Stimulated activated CD8-positive, alpha-beta memory T cell treated with anti-CD3 and anti-CD28 coated beads, Interleukin-7, amount 100 ng/mL, for 24 hours (primary cell): ENCODE data around the gene CCDC93.

ENCODE experiments used
- DNase-seq: peaks from one replicate; pipeline ENCODE4 v3.0.0-alpha.2; 2020; ENCODE audit warnings: low read depth

The CCDC93 gene, protein sequence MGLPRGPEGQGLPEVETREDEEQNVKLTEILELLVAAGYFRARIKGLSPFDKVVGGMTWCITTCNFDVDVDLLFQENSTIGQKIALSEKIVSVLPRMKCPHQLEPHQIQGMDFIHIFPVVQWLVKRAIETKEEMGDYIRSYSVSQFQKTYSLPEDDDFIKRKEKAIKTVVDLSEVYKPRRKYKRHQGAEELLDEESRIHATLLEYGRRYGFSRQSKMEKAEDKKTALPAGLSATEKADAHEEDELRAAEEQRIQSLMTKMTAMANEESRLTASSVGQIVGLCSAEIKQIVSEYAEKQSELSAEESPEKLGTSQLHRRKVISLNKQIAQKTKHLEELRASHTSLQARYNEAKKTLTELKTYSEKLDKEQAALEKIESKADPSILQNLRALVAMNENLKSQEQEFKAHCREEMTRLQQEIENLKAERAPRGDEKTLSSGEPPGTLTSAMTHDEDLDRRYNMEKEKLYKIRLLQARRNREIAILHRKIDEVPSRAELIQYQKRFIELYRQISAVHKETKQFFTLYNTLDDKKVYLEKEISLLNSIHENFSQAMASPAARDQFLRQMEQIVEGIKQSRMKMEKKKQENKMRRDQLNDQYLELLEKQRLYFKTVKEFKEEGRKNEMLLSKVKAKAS

DNA sequence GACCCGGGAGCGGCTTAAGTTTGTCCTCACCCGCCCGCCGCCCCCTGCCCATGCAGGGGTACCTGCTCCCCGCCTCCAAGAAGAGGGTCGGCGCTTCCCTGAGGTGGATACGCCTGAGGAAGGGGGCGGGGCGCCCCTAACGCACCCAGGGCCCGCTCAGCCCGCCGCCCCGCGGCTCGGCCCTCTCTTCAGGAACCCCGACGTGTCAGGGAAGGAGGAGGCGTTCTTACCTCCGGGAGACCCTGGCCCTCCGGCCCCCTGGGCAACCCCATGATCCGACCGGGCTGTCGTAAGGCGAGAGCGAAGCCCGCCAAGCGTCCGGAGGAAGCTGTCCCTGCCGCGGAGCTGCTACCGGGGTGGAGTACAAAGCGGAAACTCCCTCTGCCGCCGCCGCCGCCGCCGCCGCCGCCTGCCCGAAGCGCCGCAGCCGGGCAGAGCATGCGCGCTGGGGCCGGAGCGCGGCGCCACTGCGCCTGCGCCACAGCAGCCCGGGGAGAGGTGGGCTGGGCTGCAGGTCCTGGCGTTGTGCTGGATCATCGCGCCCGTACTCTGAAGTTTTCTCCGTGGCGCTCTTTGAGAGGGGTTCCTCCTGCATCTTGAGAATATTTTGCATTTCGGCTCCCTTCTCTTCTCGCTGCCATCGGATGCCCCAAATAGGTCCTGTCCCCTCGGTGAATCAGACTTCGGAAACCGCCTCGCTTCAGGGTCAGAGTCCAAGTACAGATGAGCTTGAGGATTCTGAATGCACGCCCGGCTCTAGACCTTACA, at the start of gene CCDC93:
Gene CCDC93 (minus strand): TSS at position 347 of the 768 bp plus-strand sequence. CDS start 75 bp downstream, at position 272.
- DNase-seq: peak; percentile 73

DNA sequence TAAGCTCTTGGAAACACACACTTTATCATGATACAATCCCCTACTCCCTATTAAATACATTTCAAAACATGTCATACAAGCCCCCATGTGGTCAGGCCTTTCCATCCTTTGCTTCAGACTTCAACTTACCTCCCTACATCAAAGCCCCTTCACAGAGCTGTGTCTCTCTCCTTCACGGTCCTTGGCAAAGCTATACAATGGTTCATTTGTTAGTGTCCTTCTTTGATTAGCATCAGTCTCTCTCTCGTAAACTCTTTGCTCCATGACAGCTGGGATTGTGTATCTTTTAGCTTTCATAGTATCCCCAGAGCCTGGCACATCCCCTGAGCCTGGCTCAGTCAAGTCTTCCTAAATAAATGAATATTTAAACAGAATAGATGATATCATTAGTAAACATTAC, 48.8 kb upstream of the CCDC93 start:
- no peak for DNase-seq

DNA sequence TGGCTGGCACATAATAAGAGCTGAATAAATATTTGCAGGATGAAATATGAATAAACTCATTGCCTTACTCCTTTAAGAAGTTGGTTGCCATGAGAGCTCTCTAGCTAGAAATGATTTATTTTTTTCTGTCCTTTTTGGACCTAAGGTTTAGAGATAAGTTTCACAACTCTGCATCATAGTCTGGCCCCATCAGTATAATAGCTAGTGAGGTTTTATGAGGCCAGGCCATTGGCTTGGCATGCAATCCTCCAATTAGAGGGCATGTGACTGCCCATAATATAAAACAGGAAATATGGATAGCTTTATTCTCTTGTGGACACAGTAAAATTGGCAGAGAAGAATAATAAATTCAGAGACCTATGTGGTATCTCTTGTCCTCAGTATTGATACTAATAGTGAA, 48.2 kb upstream of the CCDC93 start:
- DNase-seq: no peak

DNA sequence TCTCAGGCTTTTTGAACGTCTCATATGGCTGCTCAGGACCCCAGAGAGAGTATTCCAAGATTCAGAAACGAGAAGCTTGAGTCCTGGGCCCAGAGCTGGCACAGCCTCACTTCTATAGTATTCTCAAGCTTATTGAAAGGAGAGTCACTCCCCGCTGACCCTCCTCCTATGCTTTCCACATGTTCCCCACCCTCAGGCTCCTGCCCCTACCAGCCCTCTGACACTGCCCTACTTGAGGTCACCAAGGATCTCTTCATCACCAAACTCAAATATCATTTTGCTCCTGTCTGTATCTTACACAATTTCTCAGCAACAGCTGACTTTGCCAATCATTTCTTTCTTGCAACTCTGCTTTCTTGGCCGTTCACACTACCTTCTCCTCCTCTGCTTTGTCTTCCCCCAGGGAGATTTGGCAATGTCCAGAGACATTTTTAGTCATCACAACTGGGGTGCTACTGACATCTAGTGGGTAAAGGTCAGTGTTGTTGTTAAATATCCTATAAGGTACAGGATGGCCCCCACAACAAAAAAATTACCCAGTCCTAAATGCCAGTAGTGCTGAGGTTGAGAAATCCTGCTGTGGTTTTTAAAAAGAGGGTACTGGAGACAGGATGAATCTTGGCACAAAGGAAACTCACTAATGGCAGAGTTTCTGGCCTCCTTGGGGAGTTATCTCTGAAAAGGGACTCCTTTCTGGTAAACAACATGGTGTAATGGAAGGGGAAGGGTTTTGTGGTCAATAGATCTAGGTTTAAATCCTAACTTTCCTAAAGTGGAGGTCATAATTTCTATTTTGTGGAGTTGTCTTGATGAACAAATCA, 47.5 kb upstream of the CCDC93 start:
- DNase-seq: no peak

DNA sequence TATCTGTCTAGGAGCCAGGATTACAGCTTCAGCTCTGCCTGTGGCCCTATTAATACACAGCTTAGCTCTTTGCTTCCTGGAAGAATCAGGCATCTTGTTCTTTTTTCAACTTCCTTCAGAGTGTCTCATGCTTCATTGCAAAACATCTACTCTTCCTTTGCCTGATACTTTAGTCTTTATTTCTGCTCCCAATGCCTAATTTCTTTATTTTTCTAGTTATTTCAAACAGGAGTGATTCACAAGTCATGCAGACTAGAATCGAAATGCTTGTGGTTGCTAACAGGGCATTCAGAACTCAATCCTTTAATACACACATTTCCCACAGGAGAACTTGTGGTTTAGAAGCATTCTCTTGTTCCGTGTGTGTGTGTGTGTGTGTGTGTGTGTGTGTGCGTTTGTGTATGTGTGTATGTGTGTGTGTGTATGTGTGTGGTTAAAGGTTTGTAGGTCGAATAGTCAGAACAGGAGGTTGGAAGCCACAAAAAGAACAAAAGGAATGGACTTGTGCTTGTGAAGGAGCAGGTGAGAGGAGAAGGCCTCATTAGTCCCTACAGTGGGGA, 46.1 kb upstream of the CCDC93 start:
- no peak for DNase-seq

DNA sequence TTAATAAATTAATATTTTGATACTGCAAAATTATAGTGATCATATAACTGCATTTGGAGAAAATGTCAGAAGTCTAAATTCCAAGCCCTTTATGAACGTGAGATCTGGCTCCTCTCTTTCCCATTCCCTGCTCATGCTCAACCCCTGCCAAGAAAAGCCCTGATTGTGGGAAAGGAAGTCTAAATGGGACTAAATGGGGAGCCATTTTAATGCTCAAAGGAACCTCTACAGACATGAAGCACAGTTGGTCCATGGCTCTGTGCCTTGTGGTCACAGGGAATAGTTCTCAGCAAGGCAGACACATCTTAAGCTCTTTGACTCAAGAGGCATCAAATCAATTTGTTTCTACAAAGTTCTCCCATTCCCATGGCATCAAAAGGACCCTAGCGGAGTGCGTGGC, 45.1 kb upstream of the CCDC93 start:
- no peak for DNase-seq

DNA sequence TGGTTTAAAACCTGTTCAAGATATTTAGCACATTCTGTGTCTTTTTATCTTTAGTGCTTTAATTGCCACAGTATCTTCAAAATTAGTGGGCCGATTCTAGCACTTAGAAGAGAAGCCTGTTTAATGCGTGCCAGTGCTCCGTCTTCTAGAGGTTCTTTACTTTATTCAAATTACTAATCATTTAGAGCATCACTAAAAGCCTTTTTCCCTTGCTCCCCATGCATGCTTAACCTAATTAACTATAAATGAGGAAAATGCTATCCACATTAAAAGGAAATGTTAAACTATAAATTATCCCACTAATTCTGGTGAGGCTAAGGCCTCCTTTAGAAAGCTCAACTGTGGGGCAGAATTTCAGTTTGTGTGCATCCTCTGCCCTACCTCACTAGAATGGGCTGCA, 42.9 kb upstream of the CCDC93 start:
- no peak for DNase-seq

DNA sequence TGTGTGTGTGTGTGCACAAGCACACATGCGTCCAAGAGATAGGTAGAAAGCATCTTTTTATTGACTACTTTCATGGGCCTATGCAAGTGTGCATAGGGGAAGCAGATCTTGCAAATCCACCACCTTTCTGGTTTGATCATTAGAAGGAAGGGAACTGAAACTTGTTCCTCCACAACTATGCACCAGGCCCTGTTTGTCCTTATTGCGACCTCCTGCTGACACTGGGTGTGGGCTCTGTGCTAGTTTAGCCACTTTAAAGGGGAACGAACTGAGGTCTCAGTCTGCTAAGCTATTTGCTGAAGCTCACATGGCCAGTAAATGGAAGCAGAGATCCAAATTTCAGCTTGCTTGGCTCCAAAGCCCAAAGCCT, 42.3 kb upstream of the CCDC93 start:
- DNase-seq: no peak

DNA sequence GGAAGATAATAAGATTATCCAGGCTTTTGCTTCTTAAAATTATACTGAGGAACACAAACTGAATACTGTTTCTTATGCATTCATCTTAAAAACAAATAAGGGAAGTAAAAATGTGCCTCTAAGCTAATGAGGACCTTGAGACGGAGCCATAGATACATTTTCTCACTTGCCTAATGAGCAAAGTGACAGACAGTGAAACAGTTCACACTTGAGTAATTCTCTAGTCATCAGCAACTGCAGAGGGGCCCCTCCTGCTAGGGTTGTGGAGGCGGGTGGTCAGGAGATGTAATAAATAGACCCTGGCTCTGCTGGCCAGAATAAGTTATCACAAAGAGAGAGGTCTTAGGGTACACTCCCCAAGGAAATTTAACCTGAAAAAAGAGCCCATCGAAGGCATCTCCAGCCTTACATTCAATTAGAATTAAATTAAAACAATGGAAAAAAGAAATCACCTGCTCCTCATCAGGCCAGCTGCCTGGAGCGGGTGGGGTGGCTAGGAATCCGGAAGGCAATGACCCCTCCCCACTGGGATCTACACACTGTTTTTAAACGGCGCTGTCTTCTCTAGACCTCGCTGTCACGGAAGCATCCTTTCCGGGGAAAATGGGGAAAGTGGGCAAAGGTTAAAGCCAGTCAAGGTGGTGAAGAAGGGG, 41.8 kb upstream of the CCDC93 start:
- DNase-seq: no peak

DNA sequence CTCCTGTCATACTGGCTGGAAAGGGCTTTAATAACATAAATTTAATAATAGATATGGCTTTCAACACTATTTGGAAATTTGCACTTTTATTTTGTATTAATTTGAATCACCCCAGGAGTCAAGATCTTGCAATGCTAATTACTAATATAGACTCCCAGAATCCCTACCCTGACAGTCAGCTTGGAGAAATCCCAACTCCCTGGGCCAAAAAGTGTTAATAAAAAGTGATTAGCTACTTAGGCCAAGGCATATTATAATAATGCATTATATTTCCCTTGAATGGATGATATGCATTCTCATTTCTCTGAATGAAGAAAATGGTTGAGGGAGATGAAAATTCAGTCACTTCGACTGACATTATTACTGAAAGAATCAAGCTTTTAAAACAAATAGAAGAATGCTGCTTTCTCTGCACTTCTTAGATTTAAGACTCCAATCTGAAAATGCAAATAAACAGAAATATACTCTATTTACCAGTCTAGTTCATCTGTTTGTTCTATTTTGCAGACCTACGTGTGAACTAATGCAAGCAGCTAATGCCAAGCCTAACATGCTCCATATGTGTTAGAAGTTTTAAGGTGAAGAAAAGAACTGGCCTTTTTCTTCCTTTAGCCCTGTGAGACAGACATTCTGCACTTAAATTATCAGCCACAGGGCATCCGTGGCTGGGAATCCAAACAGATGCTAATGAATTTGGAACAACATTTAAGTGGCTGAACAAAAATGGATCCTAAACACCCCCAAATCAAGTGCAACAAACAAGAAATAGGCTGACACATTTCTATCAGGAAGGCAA, 40.5 kb upstream of the CCDC93 start:
- DNase-seq: no peak

DNA sequence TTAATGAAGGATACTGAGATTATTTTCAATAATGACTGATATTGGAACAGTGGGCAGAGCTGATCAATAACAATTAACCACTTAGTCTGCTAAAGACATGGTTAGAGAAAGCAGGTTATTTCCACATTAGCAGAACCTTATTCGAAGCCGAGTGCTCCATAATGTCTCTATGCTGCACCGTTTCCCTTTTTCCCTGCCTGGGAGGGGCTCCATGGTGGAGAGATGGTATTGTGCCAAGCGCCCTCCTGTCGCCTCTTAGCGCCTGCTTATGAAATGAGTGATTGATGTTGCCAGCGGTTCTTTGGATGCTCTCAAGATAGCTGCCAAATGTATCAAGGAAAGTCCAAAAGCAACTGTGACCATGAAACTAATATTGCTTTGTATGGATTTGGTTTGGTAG, 39.8 kb upstream of the CCDC93 start:
- no peak for DNase-seq

DNA sequence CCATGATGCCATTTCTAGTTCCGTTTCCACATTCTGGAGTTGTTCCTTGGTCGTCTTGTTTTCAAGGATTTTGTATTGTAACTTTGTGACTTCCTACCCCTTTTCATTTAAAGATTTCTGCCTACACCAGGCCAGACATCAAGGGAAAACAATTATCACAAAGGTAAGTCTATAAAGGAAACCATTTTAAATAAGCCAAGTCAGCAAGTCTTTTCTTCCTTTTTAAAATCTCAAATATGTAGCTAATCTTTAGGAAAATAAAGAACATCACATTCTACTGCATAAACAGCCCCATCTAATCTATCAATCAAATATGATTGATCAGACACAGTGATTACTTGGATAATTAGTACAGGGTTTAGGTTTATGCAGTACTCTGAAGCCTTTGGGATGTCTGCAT, 38.6 kb upstream of the CCDC93 start:
- no peak for DNase-seq

DNA sequence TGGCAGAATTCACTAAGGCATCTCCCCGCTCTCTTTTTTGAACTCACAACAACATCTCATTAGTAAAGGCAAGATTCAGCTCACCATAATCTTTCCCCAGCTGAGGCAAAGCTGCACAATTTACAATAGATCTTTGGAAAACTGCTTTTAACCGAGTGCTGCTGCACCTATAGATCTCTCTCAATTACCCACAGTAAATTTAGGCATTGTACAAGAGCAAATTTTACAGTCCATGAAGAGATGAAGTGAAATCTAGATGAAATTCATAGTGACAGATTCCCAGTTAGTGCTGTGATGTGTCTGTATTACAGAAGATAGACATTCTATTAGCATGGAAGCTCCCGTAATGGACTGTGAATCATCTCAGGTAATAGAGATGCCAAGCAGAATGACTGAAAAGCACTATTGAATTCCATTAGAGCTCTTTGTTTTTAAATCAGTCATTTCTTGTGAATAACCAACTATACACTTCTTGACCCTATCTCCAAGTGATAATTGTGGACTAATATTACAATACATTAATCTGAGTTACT, 38.0 kb upstream of the CCDC93 start:
- DNase-seq: no peak

DNA sequence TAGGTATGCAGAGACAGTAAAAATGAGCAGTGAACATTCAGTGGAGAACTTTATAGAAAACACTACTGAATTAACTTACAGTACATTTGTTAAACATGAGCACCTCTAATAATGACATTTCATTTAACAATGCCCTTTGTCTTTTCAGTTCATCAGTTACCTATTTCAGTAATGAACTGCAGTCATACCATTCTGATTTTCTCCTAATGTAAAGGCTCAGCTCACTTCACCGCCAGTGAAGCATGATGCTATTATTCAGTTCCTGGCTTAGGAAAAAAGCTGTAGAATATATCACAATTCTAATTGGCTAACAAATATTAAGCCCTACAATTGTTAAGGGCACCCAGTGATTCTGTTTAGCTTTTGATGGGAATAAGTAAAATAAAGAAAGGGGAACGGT, 37.1 kb upstream of the CCDC93 start:
- DNase-seq: no peak

DNA sequence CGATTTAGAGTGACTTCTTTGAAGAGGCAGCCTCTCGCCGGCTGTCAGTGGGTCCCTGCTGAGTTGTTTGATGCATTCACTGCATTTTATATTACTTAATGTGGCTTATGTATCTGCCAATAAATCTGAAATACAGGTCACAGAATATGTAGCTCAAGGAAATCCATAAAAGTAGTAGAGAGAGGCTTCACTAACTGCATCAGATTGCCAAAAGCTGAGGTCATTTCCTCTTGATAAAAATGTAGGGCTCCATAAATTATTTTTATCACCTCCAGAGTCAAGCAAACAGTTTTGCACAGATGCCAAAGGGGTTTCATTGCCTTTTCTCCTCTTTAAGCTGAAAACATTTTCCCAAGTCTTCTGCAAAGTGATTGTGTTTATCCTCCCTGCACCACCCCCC, 36.5 kb upstream of the CCDC93 start:
- no peak for DNase-seq

DNA sequence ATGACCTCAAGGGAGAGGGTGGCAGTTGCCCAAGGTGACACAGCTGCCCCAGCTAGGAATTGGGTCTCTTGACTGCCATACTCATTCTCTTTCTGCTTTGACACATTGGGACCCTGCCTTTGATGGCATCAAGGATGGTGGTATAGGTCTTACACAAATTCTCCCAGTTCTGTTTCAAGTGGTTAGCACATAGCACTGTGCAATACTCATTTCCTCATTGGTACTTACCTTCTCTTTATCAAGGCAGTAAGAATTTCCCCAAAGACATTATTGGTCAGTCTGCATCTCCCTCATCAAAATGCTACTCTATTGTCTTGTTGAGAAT, 35.9 kb upstream of the CCDC93 start:
- DNase-seq: no peak

DNA sequence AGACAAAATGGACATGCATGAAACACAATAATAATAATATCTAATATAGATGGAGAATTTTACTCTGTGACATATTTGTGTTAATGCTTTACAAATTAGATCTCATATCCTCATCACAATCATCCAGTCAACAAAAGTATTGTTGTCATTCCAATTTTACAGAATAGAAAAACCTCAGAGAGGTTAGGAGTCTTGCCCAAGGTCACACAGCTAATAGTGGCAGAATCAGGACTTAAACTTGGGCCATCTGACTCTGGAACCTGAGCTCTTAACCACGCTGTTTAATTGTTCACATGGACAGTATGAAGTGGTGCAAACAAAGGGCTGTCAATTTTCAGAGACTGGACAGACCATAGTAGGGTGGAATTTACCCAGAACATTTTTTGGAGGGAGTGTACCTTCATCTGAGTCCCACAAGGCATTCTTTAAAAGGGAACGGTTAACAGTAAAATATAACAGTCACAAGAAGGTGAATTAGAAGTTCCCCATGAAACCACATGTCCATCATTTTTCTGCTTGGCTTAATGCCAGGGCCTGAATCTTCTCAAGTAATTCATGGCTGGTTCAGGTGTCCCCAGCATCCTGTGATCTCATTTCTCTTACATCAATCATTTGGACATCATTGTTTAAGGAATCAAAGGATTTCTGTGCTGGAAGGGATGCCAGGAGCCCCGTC, 35.4 kb upstream of the CCDC93 start:
- DNase-seq: no peak

DNA sequence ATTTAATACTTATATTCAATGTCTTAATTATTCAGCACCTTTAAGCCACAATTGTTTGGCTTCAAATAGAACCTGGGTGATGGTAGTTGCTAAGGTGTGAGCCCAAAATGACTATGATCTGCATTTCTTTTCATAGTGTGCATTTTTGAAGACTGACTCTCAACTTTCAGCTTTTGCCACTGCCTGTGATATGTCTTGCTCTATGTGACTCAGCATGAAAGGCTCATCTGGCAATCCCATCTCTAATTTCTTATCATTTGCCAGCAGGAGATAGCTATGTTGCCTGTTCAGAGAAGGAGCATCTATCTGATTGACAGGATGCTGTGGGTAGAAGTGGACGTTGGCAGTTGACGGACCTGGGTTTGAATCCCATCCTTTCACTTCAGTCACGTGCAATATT, 34.5 kb upstream of the CCDC93 start:
- no peak for DNase-seq

DNA sequence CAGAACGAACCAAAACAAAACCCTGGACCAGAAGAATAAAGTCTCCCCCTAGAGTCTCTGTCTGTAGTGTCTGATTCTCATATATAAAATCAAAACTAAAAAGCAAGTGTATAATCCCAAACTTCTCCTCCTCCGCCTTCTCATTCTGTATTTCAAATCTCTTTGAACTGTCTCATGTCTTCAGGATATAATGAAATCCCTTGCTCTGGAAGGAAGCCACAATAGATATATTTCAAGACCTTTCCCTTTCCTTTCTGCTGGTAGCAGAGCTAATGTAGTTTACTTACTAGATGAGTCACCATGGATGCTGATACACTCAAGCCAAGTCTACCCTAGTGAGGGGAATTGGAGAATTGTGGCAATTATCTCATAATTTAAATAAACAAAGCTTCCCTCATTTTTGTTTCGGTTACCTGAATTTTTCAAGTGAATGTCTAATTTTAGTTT, 33.5 kb upstream of the CCDC93 start:
- no peak for DNase-seq
